Activated naive CD8-positive, alpha-beta T cell treated with anti-CD3 and anti-CD28 coated beads for 36 hours (primary cell): ENCODE data around the gene NXPH4. TPM values are rescaled to one million over a fixed set of nuclear protein-coding genes. Genes with fewer than 3 reads are reported as not detected.

Source experiments
- DNase-seq: peaks from one replicate; pipeline ENCODE4 v3.0.0; 2021
- H3K27ac Mint-ChIP-seq: one replicate; pipeline ENCODE4 v1.8.0; 2022; ENCODE audit warnings: mild to moderate bottlenecking, moderate library complexity, mixed read lengths
- H3K27me3 Mint-ChIP-seq: one replicate; pipeline ENCODE4 v1.8.0; 2022; ENCODE audit warnings: mild to moderate bottlenecking, mixed read lengths
- H3K36me3 Mint-ChIP-seq: one replicate; pipeline ENCODE4 v1.8.0; 2021; ENCODE audit warnings: mild to moderate bottlenecking, mixed read lengths
- H3K4me1 Mint-ChIP-seq: one replicate; pipeline ENCODE4 v1.8.0; 2021; ENCODE audit warnings: mixed read lengths
- H3K4me3 Mint-ChIP-seq: one replicate; pipeline ENCODE4 v1.8.0; 2022; ENCODE audit warnings: mild to moderate bottlenecking, moderate library complexity, mixed read lengths
- H3K9me3 Mint-ChIP-seq: one replicate; pipeline ENCODE4 v1.8.0; 2022; ENCODE audit warnings: mixed read lengths
- total RNA-seq, 2 experiments: library from RNA; stranded (reverse); gene quantifications; one replicate each; pipeline ENCODE4 v1.2.3, GENCODE V29; 2021

NXPH4 gene
- total RNA-seq, 2 experiments from 2014 or later: 0.19 to 0.26 TPM

GRCh38 chr12:57216921-57217879, 606 bp downstream of the NXPH4 start:
- DNase-seq: no peak
- Mint-ChIP-seq H3K4me3 (peak overlapping the region; percentile 69), H3K36me3 (no peaks in the 10 kb centered on the region), H3K27me3 (peaks cover 81% of the 10 kb centered on the region), H3K27ac (no peak overlapping the region), H3K4me1 (peaks cover 32% of the 10 kb centered on the region), H3K9me3 (no peaks in the 10 kb centered on the region)

- peaks cover 36% of the 10 kb centered on the region for H3K4me1 Mint-ChIP-seq
- H3K4me3 Mint-ChIP-seq: no peak overlapping the region
- no peaks in the 10 kb centered on the region for H3K36me3 Mint-ChIP-seq
- no peak for DNase-seq
- no peak overlapping the region for H3K27ac Mint-ChIP-seq
- no peaks in the 10 kb centered on the region for H3K9me3 Mint-ChIP-seq
- H3K27me3 Mint-ChIP-seq: peaks cover 90% of the 10 kb centered on the region
Observed at GRCh38 chr12:57218030-57218853, 1.6 kb downstream of the NXPH4 start.

- Mint-ChIP-seq H3K4me3 (no peak overlapping the region), H3K27me3 (peaks cover 90% of the 10 kb centered on the region), H3K27ac (no peak overlapping the region), H3K36me3 (no peaks in the 10 kb centered on the region), H3K9me3 (no peaks in the 10 kb centered on the region), H3K4me1 (peaks cover 31% of the 10 kb centered on the region)
- no peak for DNase-seq
Observed at GRCh38 chr12:57219205-57219992, 2.8 kb downstream of the NXPH4 start.

- no peak for DNase-seq
- no peak overlapping the region for H3K27ac Mint-ChIP-seq
- peaks cover 90% of the 10 kb centered on the region for H3K27me3 Mint-ChIP-seq
- no peak overlapping the region for H3K4me3 Mint-ChIP-seq
- H3K36me3 Mint-ChIP-seq: no peaks in the 10 kb centered on the region
- H3K9me3 Mint-ChIP-seq: no peaks in the 10 kb centered on the region
- peaks cover 33% of the 10 kb centered on the region for H3K4me1 Mint-ChIP-seq
Observed at GRCh38 chr12:57219993-57220754, 3.6 kb downstream of the NXPH4 start.

- Mint-ChIP-seq H3K4me3 (no peak overlapping the region), H3K9me3 (no peaks in the 10 kb centered on the region), H3K27me3 (peaks cover 90% of the 10 kb centered on the region), H3K4me1 (peaks cover 31% of the 10 kb centered on the region), H3K27ac (no peak overlapping the region), H3K36me3 (no peaks in the 10 kb centered on the region)
- DNase-seq: no peak
Observed at GRCh38 chr12:57220770-57221168, 4.2 kb downstream of the NXPH4 start.

- Mint-ChIP-seq H3K27ac (no peak overlapping the region), H3K9me3 (no peaks in the 10 kb centered on the region), H3K4me1 (peaks cover 31% of the 10 kb centered on the region), H3K27me3 (peaks cover 91% of the 10 kb centered on the region), H3K36me3 (no peaks in the 10 kb centered on the region), H3K4me3 (no peak overlapping the region)
- no peak for DNase-seq
Observed at GRCh38 chr12:57221169-57221917, 4.7 kb downstream of the NXPH4 start.

- no peaks in the 10 kb centered on the region for H3K36me3 Mint-ChIP-seq
- no peak for DNase-seq
- no peaks in the 10 kb centered on the region for H3K9me3 Mint-ChIP-seq
- no peak overlapping the region for H3K4me3 Mint-ChIP-seq
- peaks cover 36% of the 10 kb centered on the region for H3K4me1 Mint-ChIP-seq
- peaks cover 95% of the 10 kb centered on the region for H3K27me3 Mint-ChIP-seq
- no peak overlapping the region for H3K27ac Mint-ChIP-seq
Observed at GRCh38 chr12:57222286-57223190, 5.9 kb downstream of the NXPH4 start.

- Mint-ChIP-seq H3K27ac (no peak overlapping the region), H3K4me3 (no peak overlapping the region), H3K27me3 (peaks cover 91% of the 10 kb centered on the region), H3K4me1 (peaks cover 39% of the 10 kb centered on the region), H3K36me3 (no peaks in the 10 kb centered on the region), H3K9me3 (no peaks in the 10 kb centered on the region)
- no peak for DNase-seq
Observed at GRCh38 chr12:57223191-57224165, 6.9 kb downstream of the NXPH4 start.

GRCh38 chr12:57224278-57224972, 7.8 kb downstream of the NXPH4 start:
- H3K4me1 Mint-ChIP-seq: peaks cover 46% of the 10 kb centered on the region
- H3K27me3 Mint-ChIP-seq: peaks cover 82% of the 10 kb centered on the region
- no peak overlapping the region for H3K4me3 Mint-ChIP-seq
- no peak for DNase-seq
- H3K9me3 Mint-ChIP-seq: no peaks in the 10 kb centered on the region
- H3K27ac Mint-ChIP-seq: no peak overlapping the region
- H3K36me3 Mint-ChIP-seq: no peaks in the 10 kb centered on the region

- peak; percentile 79 for DNase-seq
- peak overlapping the region; percentile 51 for H3K4me3 Mint-ChIP-seq
- peaks cover 46% of the 10 kb centered on the region for H3K4me1 Mint-ChIP-seq
- no peaks in the 10 kb centered on the region for H3K9me3 Mint-ChIP-seq
- peaks cover 76% of the 10 kb centered on the region for H3K27me3 Mint-ChIP-seq
- H3K36me3 Mint-ChIP-seq: peaks cover 7% of the 10 kb centered on the region
- H3K27ac Mint-ChIP-seq: no peak overlapping the region
Observed at GRCh38 chr12:57224973-57225679, 8.5 kb downstream of the NXPH4 start.

GRCh38 chr12:57225680-57226210, 9.2 kb downstream of the NXPH4 start:
- Mint-ChIP-seq H3K4me3 (peak overlapping the region; percentile 51), H3K27me3 (peaks cover 72% of the 10 kb centered on the region), H3K4me1 (peaks cover 50% of the 10 kb centered on the region), H3K9me3 (no peaks in the 10 kb centered on the region), H3K27ac (no peak overlapping the region), H3K36me3 (peaks cover 13% of the 10 kb centered on the region)
- no peak for DNase-seq
